T-helper 2 cell (primary cell): ENCODE data around the gene TRAK1.
A peak's percentile ranks its signal among the peaks of the same experiment; 100 is the strongest.
"Not testable (repeated sequence)": the region's sequence is repeated elsewhere in the genome, so short reads cannot be mapped to it uniquely, and the experiment has no call there.

ENCODE experiments used
- DNase-seq, 5 experiments: peaks; one replicate each; pipeline versions ENCODE4 v3.0.0 to v3.0.0-alpha.2; 2012 to 2022

TRAK1 gene

DNA sequence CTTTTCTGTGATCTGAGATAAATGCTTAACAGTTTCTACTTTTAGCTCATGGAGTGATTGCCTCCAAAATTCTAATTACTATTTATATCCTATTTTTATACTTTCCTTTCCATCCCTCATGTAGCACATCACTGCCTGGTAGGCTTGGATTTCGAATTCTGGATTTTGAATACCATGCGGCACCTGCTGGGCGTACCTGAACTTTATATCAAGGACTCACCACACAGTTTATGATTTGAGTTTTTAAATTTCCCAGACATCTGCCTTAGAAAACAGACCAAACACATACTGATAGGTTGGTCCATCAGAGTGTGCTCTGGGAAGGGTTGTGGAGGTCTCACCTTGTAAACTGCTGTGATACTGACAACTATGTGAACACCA lies 6.4 kb downstream of the TRAK1 start:
- no peak for DNase-seq

DNA sequence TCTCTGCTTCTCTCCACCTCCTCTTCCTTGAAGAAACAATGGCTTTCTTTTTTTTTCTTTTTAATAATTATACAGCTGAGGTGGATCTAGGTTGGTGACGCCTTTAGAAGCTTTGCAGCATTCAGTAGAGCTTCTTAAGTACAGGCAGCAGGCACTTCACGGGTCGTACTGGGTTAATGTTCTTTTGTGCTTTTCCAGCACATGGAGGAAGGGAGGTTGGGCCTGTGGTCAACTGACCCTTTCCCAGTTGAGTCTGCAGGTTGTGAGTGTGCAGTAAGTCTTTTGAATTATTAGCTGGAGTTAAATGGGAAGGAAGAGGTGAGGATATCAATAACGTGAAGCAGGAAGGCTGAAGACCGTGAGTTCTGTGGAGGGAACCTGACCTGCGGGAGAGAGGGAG lies 7.0 kb downstream of the TRAK1 start:
- DNase-seq: no peak

DNA sequence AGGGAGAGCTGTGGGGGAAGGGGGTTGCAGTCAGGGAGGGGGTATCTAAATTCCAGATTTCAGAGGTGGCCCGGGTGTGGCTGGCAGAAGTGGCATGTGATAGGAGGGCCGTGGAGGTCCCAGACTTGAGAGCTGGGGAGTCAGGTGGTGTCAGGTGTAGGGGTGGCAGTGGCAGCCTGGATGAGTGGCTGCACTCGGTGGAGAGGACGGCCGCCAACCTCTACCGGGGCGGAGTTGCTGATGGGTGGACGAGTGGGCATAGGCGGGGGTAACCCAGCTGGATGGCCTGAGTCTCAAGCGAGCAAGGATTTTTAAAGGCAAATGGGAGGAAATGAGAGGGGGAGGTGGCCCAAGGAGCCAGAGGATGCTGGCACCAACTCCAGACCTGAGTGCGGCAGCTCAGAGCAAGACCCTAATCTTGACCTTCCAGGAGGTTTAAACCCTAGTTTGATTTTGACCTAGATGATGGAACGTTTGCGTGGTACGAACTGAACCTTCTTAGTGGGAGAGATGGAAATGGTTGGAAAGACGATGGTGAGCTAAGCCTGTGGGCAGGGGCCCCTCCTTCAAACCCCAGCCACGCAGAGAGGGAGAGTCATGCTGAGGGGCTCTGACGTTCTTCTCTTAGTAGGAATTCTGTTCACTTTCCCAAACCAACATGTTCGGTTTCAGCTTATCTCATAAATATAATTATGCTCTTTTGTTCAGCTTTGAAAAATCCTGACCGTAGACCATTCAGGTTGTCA lies 8.0 kb downstream of the TRAK1 start:
- DNase-seq: no peak

DNA sequence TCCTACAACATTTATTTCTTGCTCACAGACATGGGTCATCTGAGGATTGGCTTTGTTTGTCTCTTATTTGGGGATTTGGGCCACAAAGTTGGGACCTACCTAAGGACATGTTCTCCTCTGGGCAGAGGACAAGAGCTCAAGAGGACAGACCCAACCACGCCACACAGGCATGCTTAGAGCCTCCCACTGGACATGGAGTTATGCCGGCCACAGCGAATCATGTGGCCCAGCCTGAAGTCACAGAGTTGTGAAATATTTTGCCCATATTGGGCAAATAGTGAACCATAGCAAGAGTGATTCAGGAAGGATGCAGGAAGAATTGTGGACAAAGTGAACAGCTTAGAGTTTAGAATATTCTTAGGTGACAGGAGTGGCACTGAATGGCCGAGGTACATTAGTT lies 9.9 kb downstream of the TRAK1 start:
- DNase-seq: no peak

DNA sequence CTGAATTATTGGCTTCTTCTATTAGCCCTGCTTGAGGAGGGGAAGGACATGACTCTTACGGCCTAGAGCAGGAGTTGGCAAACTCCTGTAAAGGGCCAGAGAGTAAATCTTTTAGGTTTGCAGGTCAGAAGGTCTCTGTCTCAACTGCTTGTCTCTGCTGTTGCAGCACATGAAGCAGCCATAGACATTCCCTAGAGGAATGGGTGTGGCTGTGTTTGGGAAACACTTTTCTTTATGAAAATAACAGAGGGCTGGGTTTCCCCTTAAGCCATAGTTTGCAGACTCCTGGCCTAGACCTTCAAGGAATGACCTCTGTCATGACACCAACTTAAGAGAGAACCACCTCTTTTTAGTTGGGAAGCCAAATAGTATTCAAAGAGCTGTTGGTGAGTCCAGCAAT lies 10.3 kb downstream of the TRAK1 start:
- no peak for DNase-seq

DNA sequence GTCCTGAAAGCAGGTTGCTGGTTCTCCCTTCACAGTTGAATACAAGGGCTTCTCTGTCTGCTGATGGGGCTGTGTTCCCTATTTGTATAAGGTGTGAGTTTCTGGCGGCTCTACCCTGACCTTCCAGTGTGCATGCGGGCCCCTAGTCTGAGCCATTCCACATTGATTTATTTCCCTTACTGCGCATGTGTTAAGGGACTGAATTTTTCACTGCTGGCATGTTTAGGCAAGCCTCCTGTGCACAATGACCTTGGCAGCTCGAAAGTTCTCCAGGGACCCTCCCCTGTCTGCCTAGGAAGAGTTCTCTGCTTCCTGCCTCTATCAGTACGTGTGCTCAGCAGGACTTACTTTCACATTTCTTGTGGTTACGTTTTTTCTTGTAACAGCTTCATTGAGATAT lies 11.4 kb downstream of the TRAK1 start:
- no peak for DNase-seq

DNA sequence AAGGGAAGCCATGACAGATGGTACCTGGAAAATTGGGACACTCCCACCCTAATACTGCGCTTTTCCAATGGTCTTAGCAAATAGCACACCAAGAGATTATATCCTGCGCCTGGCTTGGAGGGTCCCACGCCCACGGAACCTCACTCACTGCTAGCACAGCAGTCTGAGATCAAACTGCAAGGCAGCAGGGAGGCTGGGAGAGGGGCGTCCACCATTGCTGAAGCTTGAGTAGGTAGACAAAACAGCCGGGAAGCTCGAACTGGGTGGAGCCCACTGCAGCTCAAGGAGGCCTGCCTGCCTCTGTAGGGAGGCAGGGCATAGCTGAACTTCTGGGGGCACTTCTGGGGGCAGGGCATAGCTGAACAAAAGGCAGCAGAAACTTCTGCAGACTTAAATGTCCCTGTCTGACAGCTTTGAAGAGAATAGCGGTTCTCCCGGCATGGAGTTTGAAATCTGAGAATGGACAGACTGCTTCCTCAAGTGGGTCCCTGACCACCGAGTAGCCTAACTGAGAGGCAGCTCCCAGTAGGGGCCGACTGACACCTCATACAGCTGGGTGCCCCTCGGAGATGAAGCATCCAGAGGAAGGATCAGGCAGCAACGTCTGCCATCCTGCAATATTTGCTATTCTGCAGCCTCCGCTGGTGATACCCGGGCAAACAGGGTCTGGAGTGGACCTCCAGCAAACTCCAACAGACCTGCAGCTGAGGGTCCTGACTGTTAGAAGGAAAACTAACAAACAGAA lies 12.9 kb downstream of the TRAK1 start:
- not testable (repeated sequence) for DNase-seq

DNA sequence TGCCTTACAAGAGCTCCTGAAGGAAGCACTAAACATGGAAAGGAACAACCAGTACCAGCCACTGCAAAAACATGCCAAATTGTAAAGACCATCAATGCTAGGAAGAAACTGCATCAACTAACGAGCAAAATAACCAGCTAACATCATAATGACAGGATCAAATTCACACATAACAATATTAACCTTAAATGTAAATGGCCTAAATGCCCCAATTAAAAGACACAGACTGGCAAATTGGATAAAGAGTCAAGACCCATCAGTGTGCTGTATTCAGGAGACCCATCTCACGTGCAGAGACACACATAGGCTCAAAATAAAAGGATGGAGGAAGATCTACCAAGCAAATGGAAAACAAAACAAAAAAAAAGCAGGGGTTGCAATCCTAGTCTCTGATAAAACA lies 14.8 kb downstream of the TRAK1 start:
- not testable (repeated sequence) for DNase-seq

DNA sequence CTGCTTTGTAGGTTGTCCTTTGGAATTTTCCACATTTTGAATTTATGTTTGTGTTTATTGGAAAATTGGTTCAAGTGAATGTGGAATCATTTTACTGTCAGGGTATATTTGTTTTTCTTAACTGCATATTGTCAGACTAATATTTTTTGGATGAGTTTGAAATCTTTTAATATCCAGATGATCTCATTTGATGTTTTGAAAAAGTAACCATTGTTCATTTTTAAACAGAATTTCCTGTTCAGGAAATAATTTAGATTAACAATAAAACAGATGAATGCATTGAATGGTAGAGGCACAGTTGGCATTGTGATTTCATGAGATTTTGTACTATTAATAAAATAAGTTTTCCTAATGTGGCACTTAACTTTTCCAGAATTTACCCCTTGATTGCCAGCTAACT lies 15.5 kb downstream of the TRAK1 start:
- no peak for DNase-seq

DNA sequence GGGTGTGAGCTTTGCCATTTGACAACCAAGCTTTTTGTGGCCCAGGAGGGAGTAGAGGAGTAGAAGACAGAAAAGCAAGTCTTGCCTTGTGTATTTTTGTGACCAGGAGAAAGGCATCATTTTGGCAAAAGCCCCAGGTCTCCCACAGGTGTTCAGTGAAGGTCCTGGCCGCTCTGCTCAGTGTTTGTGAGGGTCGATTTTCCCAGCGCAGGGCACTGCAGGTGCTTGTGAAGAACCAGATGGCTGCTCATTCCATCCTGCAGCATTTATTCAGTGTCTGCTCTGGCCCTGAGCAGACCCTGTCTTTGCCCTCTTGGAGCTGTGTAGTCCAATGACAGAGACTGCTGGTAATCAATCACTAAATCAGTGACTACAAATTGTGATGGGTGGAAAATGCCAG lies 19.5 kb downstream of the TRAK1 start:
- DNase-seq: no peak

DNA sequence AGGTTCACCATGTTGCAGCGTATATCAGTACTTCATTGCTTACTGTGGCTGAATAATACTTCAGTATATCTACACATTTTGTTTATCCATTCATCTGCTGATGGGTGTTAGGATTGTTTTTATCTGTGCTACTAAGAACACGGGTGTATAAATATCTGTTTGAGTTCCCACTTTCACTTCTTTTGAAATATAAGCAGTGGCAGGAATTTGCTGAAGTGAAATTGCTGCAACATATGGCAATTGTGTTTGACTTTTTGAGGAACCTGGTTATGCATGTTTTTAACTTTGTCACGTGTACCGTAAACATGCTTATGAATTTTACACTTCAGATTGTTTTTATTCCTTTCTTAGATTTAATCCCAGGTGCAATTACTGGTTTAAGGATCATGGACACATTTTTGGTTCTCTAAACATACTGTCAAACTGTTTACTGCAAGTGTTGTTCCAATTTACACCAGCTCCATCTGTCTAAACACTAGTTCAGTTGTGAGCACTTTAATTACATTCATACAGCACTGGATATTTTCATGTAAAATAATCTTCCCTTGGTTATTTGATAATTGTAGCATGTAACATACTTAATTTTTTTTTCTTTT lies 23.1 kb downstream of the TRAK1 start:
- DNase-seq: no peak

DNA sequence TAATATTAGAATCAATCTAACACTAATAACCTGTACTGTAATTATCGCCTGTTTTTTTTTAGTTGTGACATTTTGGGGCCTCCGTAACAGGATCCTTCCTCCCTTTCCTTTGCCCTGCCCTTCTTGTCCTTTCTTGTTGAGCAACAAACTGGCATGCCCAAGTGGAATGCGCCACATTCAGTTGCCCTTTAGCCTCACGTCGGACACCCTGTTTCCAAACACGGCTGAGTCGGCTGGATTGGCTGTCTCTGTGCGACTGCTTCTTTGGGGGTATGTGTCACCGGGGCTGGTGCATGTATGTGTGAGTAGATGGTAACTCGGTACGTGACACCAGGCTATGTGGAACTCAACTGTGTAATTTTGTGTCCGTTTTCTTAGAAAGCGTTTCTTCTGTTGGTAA lies 24.1 kb downstream of the TRAK1 start:
- DNase-seq: no peak

DNA sequence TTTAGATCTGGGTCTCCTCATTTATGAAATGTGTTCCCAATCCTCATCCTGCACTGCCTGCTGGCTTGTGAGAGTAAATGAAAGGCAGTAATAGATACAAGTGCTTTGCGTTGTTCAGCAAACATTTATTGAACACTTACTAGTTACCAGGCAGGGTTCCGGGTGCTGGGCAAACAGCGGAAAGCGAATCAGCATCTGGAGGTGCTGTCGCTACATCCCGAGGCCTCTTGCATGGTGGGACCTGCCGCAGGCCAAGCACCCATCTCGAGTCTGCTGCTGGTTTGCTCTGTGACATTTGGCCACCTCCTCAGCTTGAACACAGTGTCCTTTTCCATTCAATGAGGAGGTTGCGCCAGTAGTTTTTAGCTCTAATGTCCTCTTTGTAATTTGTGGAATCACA lies 24.8 kb downstream of the TRAK1 start:
- DNase-seq: no peak

DNA sequence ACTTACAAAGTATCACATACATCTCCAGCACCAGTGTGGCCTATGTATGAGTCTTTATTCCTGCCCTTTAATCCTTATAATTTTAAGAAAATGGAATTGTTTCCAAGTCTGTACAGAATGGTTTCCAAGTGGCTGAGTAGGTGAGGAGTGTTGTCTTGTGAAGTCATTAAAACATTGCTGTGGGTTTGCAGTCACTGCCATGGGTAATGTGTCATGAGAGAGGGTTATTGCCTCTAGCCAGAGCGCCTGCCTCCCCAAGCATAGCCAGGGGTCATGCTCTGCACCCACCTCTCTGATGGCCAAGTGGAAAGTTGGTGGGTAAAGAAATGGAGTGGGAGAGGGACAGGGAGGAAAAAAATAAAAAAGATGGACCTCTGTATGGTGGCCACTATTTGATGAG lies 25.3 kb downstream of the TRAK1 start:
- no peak for DNase-seq

DNA sequence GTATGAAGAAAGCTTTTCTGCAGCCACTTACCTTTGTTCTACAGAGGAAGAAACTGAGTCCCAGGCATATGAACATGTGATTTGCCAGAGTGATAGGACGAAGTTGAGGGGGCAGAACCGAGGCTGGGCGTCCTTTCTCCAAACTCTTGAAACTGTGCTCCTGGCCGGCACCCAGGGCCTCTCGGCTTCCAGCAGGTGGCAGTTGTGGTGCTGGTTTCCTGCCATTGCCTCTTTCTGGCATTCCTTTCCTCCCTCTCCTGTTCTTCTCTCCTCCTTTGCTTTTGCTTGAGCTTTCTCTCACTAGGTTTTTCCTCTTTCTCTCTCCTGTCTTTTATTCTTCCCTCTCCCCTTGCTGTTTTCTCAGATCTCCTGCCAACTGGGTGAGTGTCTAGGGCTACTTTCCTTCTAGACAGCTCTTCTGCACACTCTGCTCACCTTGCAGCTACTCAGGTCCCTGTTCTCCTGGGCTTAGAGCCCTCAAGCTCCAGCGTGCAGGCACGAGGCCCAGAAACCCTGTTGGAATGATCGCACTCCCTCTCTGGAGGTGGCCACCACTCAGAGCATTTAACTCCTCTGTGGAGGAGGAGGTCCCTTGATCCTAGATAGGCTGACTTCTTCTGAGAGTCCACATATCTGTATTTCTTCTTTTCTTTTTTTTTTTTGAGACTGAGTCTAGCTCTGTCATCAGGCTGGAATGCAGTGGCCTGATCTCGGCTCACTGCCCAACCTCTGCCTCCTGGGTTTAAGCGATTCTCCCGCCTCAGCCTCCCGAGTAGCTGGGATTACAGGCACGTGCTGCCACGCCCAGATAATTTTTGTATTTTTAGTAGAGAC lies 26.2 kb downstream of the TRAK1 start:
- no peak for DNase-seq

DNA sequence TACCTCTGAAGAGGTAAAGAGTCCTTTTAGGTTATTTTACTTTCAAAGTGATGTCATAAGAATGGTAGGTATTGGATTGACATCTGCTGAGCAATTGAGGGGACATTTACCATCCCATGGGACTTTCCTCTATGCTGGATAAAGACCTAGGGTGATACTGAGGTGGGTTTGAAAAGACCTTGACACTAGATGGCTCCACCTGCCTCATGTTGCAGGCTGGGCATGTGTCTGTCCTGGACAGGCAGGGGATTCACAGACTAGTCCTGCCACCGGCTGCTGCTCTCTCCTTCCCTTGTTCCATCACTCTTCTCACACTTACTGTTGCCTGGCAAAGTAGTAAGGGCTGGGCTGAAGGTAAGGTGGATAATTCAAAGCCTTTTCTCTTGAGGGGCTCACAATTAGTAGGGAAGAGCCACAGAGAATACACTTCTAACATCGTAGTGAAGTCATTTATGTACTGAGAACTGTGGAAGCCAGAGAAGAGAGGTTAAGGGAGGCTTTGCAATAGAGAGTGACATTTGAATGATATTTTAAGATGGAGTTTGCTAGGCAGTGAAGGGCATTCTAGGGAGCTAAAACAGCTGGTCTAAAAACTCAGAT lies 27.7 kb downstream of the TRAK1 start:
- peak in 1 of 5 experiments; percentile 61 for DNase-seq

DNA sequence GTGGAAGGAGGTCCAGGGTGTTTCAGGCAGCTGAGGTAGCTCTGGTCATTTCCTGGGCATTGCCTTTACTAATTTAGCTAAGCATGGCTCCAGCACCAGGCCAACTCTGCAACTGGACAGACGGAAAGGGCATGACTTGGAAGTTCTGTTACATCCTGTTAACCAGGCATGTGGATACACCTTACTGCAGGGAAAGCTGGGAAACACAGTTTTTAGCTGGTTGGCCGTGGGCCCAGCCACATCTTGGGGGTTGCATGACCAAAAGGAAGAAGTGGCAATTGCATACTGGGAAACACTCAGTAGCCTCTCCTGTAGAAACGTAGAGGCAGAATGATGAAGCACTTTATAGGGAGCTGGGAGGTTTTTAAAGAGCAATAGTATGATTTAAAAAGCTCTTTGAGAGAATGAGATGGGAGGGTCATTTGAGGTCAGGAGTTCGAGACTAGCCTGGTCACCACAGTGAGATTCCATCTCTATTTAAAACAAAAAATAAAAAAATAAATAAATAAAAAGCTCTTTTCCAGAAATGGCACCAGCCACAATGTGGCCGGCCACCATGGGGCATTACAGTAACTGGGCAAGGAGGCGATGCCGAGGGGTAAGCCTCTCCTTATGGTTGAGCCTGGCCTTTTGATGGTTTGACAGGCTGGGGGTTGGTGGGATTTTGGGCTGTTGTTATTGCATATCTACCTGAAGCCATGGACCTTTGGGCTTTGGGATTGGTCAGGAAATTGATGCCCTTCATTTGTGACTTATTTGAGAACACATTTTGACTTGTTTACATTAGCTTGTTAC lies 28.6 kb downstream of the TRAK1 start:
- DNase-seq: no peak

DNA sequence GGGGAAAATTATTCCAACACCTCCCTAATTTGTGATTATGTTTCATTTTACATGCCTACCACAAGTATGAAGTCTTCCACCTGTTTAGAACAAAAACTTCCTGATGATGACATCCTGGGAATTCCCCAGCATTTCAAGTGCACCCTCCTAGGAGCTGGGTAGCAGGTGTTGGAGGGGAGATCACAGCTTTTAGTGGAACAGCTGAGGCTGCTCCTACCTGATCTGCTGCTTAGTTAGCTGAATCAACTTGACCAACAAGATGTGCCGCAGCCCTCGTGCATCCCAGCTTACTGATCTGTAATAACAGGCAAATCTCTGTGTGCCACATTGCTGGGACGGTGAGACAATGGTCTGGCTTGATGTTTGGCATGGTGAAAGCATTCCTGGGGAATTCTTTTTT lies 29.7 kb downstream of the TRAK1 start:
- DNase-seq: no peak

DNA sequence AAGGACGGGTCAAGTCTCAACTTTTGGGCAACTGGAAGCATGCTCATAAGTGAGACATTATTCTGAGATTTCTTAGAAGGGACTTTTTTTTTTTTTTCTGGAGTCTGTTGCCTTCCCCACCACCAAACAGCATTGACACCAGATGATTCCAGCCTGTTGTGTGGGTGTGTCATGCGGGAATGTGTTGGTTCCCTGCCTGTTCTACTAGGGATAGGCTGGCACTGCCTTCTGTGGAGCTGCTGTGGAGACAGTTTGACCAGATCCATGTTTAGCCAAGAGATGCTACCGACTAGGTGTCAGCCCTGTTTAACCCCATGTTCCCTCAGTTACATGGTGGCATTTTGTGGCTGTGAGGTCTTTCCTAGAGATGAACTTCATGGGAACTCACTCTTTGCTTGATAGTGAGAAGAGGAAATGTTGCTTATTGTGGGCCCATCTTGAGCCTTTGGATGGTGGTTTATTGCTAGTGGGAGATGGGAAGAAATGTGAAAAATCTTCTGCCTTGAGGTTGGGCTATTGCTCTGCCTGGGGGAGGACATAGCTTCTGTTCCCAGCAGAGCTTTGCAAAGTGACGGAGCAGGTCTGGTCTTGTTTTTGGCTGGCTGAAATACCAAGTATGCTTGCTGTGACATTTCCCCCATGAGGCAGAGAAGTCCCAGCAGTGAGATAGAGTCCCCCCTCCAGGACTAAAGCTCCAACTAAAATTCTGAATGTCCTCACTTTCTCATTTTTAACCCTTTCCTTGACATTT lies 31.3 kb downstream of the TRAK1 start:
- no peak for DNase-seq

DNA sequence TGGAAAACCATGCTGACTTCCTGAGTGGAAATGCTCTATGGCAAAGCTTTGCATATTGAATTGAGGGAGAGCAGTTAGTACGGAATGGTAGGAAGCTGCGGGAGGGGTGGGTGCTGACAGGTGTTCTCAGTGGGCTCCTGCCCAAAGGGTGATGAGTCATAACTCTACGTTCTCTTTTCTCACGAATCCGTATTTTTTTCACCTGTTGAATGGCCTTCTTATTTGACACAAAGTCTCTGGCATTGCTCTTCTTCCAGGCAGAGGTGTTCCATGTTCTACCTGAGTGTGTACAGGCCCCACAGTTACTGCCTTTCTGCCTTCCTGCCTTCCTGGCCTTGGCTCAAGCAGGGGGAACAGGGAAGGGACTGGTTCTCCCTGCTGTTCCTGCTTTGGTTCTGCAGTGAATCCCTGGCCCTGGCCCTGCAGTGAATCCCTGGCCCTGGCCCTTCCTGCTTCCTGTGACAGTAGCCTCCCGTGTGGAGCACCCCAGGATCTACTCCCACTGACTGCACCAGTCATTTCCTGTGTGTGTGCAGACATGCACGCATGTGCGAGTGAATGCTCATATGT lies 31.9 kb downstream of the TRAK1 start:
- no peak for DNase-seq
